ENCODE measurements around the gene FAM221A.
"Not testable (repeated sequence)": the region's sequence is repeated elsewhere in the genome, so short reads cannot be mapped to it uniquely, and the experiment has no call there.

Gene FAM221A

GRCh38 chr7:23680414-23681405 lies 711 bp downstream of the FAM221A start:
- Histone ChIP-seq H2BK120ac (ENCODE audit: low read depth, low read length) (no peak overlapping the region), H2BK15ac (ENCODE audit: low read depth, poor library complexity, severe bottlenecking) (no peak overlapping the region), H3K23ac (ENCODE audit: low read length in 2 of 2) (no peak overlapping the region), H2BK12ac (ENCODE audit: low read length in 2 of 2) (no peak overlapping the region), H3K4me1 (ENCODE audit: control insufficient read depth, insufficient read depth, low read depth, low read length) (peaks cover 11% of the 10 kb centered on the region), H3K27me3 (ENCODE audit: control insufficient read depth in 1 of 2, insufficient read depth in 1 of 2, low read length in 2 of 2) (no peaks in the 10 kb centered on the region), H3K36me3 (ENCODE audit: control insufficient read depth in 1 of 2, insufficient read depth in 2 of 2, low read depth in 1 of 2, low read length in 2 of 2) (no peaks in the 10 kb centered on the region), H4K91ac (ENCODE audit: low read length) (no peak overlapping the region), H4K8ac (ENCODE audit: low read length) (peak overlapping the region; percentile 35), H3K4me3 (ENCODE audit: insufficient read depth in 1 of 2, low read depth in 1 of 2, low read length in 2 of 2) (peak overlapping the region; percentile 82 to 89), H3K14ac (ENCODE audit: low read length in 2 of 2) (no peak overlapping the region), H3K18ac (ENCODE audit: low read depth in 1 of 2, low read length in 2 of 2) (peak overlapping the region; percentile 41 to 43), H3K9ac (ENCODE audit: low read length) (peak overlapping the region; percentile 57), H3K4ac (ENCODE audit: low read depth in 1 of 2, low read length in 2 of 2) (no peak overlapping the region), H3K79me1 (replicated peaks; ENCODE audit: low read length, poor library complexity, severe bottlenecking) (peaks cover 4% of the 10 kb centered on the region), H2AFZ (ENCODE audit: low read depth, low read length) (peak overlapping the region; percentile 89), H3K27ac (ENCODE audit: low read length, poor library complexity, severe bottlenecking) (no peak overlapping the region), H3K4me2 (ENCODE audit: low read length, poor library complexity, severe bottlenecking) (peak overlapping the region; percentile 96), H2BK5ac (ENCODE audit: low read depth, low read length, poor library complexity, severe bottlenecking) (no peak overlapping the region), H3K9me3 (ENCODE audit: control insufficient read depth, low read length) (no peaks in the 10 kb centered on the region), H2AK5ac (ENCODE audit: low read length, severe bottlenecking) (no peak overlapping the region)
- 21% methylated on average over 42 of the region's 42 CpGs for WGBS
- peak; percentile 59 for DNase-seq

DNA sequence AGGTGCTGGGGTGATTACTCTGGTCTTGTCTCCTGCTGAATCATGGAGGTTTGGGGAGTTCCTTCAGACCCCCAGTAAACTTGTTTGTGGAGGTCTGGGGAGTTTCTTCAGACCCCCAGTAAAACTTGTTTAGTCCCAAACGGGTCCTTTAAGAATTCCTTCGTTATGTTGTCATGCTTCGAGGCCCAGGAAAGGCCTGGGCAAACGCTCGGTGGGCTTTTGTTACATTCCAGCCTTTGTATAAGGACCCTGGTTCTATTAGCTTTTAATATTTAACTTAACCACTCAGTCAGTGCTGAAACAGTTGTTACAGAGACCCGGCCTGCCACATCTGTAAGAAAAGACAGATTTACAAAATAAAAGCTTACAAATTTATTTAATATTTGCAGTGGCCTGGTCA lies 4.0 kb downstream of the FAM221A start:
- H4K91ac ChIP-seq (ENCODE audit: low read length); H3K4ac ChIP-seq (ENCODE audit: low read depth in 1 of 2, low read length in 2 of 2); H3K9me3 ChIP-seq (ENCODE audit: control insufficient read depth, low read length); H2BK15ac ChIP-seq (ENCODE audit: low read depth, poor library complexity, severe bottlenecking); H3K27ac ChIP-seq (ENCODE audit: low read length, poor library complexity, severe bottlenecking); H3K79me1 ChIP-seq (replicated peaks; ENCODE audit: low read length, poor library complexity, severe bottlenecking); H3K14ac ChIP-seq (ENCODE audit: low read length in 2 of 2); H3K4me2 ChIP-seq (ENCODE audit: low read length, poor library complexity, severe bottlenecking); H3K18ac ChIP-seq (ENCODE audit: low read depth in 1 of 2, low read length in 2 of 2); H4K8ac ChIP-seq (ENCODE audit: low read length); H3K23ac ChIP-seq (ENCODE audit: low read length in 2 of 2); H3K27me3 ChIP-seq (ENCODE audit: control insufficient read depth in 1 of 2, insufficient read depth in 1 of 2, low read length in 2 of 2); H2AFZ ChIP-seq (ENCODE audit: low read depth, low read length); H3K9ac ChIP-seq (ENCODE audit: low read length); H2BK120ac ChIP-seq (ENCODE audit: low read depth, low read length); H3K4me3 ChIP-seq (ENCODE audit: insufficient read depth in 1 of 2, low read depth in 1 of 2, low read length in 2 of 2); H2BK5ac ChIP-seq (ENCODE audit: low read depth, low read length, poor library complexity, severe bottlenecking); H3K36me3 ChIP-seq (ENCODE audit: control insufficient read depth in 1 of 2, insufficient read depth in 2 of 2, low read depth in 1 of 2, low read length in 2 of 2); DNase-seq; H2BK12ac ChIP-seq (ENCODE audit: low read length in 2 of 2); H2AK5ac ChIP-seq (ENCODE audit: low read length, severe bottlenecking): not testable (repeated sequence)
- H3K4me1 ChIP-seq (ENCODE audit: control insufficient read depth, insufficient read depth, low read depth, low read length): peaks cover 11% of the 10 kb centered on the region
- 72% methylated on average over 5 of the region's 6 CpGs for WGBS

- Histone ChIP-seq H4K91ac (ENCODE audit: low read length) (no peak overlapping the region), H2AK5ac (ENCODE audit: low read length, severe bottlenecking) (no peak overlapping the region), H2BK15ac (ENCODE audit: low read depth, poor library complexity, severe bottlenecking) (no peak overlapping the region), H3K4ac (ENCODE audit: low read depth in 1 of 2, low read length in 2 of 2) (no peak overlapping the region), H4K8ac (ENCODE audit: low read length) (no peak overlapping the region), H3K23ac (ENCODE audit: low read length in 2 of 2) (no peak overlapping the region), H2BK120ac (ENCODE audit: low read depth, low read length) (no peak overlapping the region), H3K18ac (ENCODE audit: low read depth in 1 of 2, low read length in 2 of 2) (no peak overlapping the region), H3K27ac (ENCODE audit: low read length, poor library complexity, severe bottlenecking) (no peak overlapping the region), H3K79me1 (replicated peaks; ENCODE audit: low read length, poor library complexity, severe bottlenecking) (peaks cover 6% of the 10 kb centered on the region), H3K14ac (ENCODE audit: low read length in 2 of 2) (no peak overlapping the region), H2BK12ac (ENCODE audit: low read length in 2 of 2) (no peak overlapping the region), H3K4me1 (ENCODE audit: control insufficient read depth, insufficient read depth, low read depth, low read length) (peaks cover 4% of the 10 kb centered on the region), H3K9ac (ENCODE audit: low read length) (peak overlapping the region; percentile 58), H3K36me3 (ENCODE audit: control insufficient read depth in 1 of 2, insufficient read depth in 2 of 2, low read depth in 1 of 2, low read length in 2 of 2) (peaks cover 0 to 3% of the 10 kb centered on the region in 2 experiments), H3K4me2 (ENCODE audit: low read length, poor library complexity, severe bottlenecking) (no peak overlapping the region), H3K4me3 (ENCODE audit: insufficient read depth in 1 of 2, low read depth in 1 of 2, low read length in 2 of 2) (no peak overlapping the region), H3K27me3 (ENCODE audit: control insufficient read depth in 1 of 2, insufficient read depth in 1 of 2, low read length in 2 of 2) (no peaks in the 10 kb centered on the region), H2BK5ac (ENCODE audit: low read depth, low read length, poor library complexity, severe bottlenecking) (no peak overlapping the region), H3K9me3 (ENCODE audit: control insufficient read depth, low read length) (no peaks in the 10 kb centered on the region), H2AFZ (ENCODE audit: low read depth, low read length) (no peak overlapping the region)
- DNase-seq: peak; percentile 14
- 100% methylated on average over 3 of the region's 3 CpGs for WGBS
Observed at GRCh38 chr7:23685731-23686130, 5.7 kb downstream of the FAM221A start.

- Histone ChIP-seq H2AK5ac (ENCODE audit: low read length, severe bottlenecking) (no peak overlapping the region), H3K18ac (ENCODE audit: low read depth in 1 of 2, low read length in 2 of 2) (no peak overlapping the region), H2AFZ (ENCODE audit: low read depth, low read length) (no peak overlapping the region), H2BK15ac (ENCODE audit: low read depth, poor library complexity, severe bottlenecking) (no peak overlapping the region), H2BK5ac (ENCODE audit: low read depth, low read length, poor library complexity, severe bottlenecking) (no peak overlapping the region), H3K79me1 (replicated peaks; ENCODE audit: low read length, poor library complexity, severe bottlenecking) (peaks cover 3% of the 10 kb centered on the region), H4K91ac (ENCODE audit: low read length) (no peak overlapping the region), H3K14ac (ENCODE audit: low read length in 2 of 2) (no peak overlapping the region), H2BK120ac (ENCODE audit: low read depth, low read length) (no peak overlapping the region), H3K4me1 (ENCODE audit: control insufficient read depth, insufficient read depth, low read depth, low read length) (peaks cover 2% of the 10 kb centered on the region), H3K9ac (ENCODE audit: low read length) (no peak overlapping the region), H3K27me3 (ENCODE audit: control insufficient read depth in 1 of 2, insufficient read depth in 1 of 2, low read length in 2 of 2) (no peaks in the 10 kb centered on the region), H3K4me3 (ENCODE audit: insufficient read depth in 1 of 2, low read depth in 1 of 2, low read length in 2 of 2) (no peak overlapping the region), H4K8ac (ENCODE audit: low read length) (peak overlapping the region; percentile 28), H3K36me3 (ENCODE audit: control insufficient read depth in 1 of 2, insufficient read depth in 2 of 2, low read depth in 1 of 2, low read length in 2 of 2) (peaks cover 0 to 6% of the 10 kb centered on the region in 2 experiments), H3K23ac (ENCODE audit: low read length in 2 of 2) (no peak overlapping the region), H3K9me3 (ENCODE audit: control insufficient read depth, low read length) (no peaks in the 10 kb centered on the region), H3K27ac (ENCODE audit: low read length, poor library complexity, severe bottlenecking) (no peak overlapping the region), H3K4ac (ENCODE audit: low read depth in 1 of 2, low read length in 2 of 2) (no peak overlapping the region), H3K4me2 (ENCODE audit: low read length, poor library complexity, severe bottlenecking) (no peak overlapping the region), H2BK12ac (ENCODE audit: low read length in 2 of 2) (no peak overlapping the region)
- WGBS: 96% methylated on average over 2 of the region's 2 CpGs
- DNase-seq: no peak
Observed at GRCh38 chr7:23687011-23687410, 7.0 kb downstream of the FAM221A start.
